Ascending aorta (tissue), 2 donors: ENCODE measurements around the gene COL18A1. TPM values are rescaled to one million over a fixed set of nuclear protein-coding genes. Genes with fewer than 3 reads are reported as not detected.
A peak's percentile ranks its signal among the peaks of the same experiment; 100 is the strongest.

Source experiments
- DNase-seq, 2 donors: peaks; one replicate each; pipeline ENCODE4 v3.0.0-alpha.2; 2019; ENCODE audit warnings: low spot score in 2 of 2
- H3K27ac ChIP-seq, 2 donors: fragments of 200-600 bp; sonication (generic); one replicate each; pipeline ENCODE4 v1.5.1; 2016 to 2017; ENCODE audit warnings: mild to moderate bottlenecking in 1 of 2
- H3K27me3 ChIP-seq: fragments of 200-600 bp; sonication (generic); one replicate; pipeline ENCODE4 v1.5.1; 2017
- H3K36me3 ChIP-seq, 2 donors: fragments of 200-600 bp; sonication (generic); one replicate each; pipeline ENCODE4 v1.5.1; 2016
- H3K4me1 ChIP-seq, 2 donors: fragments of 200-600 bp; sonication (generic); one replicate each; pipeline ENCODE4 v1.5.1; 2016 to 2017; ENCODE audit warnings: mild to moderate bottlenecking in 1 of 2
- H3K4me3 ChIP-seq, 2 donors: fragments of 200-600 bp; sonication (generic); one replicate each; pipeline ENCODE4 v1.5.1; 2016 to 2017; ENCODE audit warnings: mild to moderate bottlenecking in 1 of 2
- H3K9me3 ChIP-seq, 2 donors: fragments of 200-600 bp; sonication (generic); one replicate each; pipeline ENCODE4 v1.5.1; 2016
- intact Hi-C: fragments of 100-400 bp; cut with DNase I; formaldehyde crosslinking; loops from one replicate; pipeline ENCODE4 v1.15.1; 2023
- total RNA-seq: library from RNA; depleted of rRNA; stranded (reverse); fragments of >200 nt; gene quantifications from one replicate; pipeline ENCODE4 v1.1.0, GENCODE V29; 2016
- TF ChIP-seq, protein P1 (sequence below), 3 experiments: fragments of 200-600 bp in 2 of 3; fragments of 450-650 bp in 1 of 3; sonication (generic) in 2 of 3; IDR thresholded peaks; one replicate each; pipeline ENCODE4 v1.5.1; 2016 to 2019; ENCODE audit warnings: antibody characterized with exemption in 3 of 3, mild to moderate bottlenecking in 1 of 3, moderate library complexity in 1 of 3

The COL18A1 gene
- total RNA-seq, 1 donor from 2014 or later: 699 TPM

DNA sequence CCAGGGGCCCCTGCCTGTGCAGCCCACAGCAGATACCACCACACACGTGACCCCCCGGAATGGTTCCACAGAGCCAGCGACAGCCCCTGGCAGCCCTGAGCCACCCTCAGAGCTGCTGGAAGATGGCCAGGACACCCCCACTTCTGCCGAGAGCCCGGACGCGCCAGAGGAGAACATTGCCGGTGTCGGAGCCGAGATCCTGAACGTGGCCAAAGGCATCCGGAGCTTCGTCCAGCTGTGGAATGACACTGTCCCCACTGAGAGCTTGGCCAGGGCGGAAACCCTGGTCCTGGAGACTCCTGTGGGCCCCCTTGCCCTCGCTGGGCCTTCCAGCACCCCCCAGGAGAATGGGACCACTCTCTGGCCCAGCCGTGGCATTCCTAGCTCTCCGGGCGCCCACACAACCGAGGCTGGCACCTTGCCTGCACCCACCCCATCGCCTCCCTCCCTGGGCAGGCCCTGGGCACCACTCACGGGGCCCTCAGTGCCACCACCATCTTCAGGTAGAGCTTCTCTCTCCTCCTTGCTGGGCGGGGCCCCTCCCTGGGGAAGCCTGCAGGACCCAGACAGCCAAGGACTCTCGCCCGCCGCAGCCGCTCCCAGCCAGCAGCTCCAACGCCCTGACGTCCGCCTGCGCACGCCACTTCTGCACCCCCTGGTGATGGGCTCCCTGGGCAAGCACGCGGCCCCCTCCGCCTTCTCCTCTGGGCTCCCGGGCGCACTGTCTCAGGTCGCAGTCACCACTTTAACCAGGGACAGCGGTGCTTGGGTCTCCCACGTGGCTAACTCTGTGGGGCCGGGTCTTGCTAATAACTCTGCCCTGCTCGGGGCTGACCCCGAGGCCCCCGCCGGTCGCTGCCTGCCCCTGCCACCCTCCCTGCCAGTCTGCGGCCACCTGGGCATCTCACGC is 51.0 kb downstream of the COL18A1 start:
- intact Hi-C loops: no loop called here
- peak overlapping the region; percentile 29 to 35 for H3K27ac ChIP-seq
- TF ChIP-seq, protein P1, sequence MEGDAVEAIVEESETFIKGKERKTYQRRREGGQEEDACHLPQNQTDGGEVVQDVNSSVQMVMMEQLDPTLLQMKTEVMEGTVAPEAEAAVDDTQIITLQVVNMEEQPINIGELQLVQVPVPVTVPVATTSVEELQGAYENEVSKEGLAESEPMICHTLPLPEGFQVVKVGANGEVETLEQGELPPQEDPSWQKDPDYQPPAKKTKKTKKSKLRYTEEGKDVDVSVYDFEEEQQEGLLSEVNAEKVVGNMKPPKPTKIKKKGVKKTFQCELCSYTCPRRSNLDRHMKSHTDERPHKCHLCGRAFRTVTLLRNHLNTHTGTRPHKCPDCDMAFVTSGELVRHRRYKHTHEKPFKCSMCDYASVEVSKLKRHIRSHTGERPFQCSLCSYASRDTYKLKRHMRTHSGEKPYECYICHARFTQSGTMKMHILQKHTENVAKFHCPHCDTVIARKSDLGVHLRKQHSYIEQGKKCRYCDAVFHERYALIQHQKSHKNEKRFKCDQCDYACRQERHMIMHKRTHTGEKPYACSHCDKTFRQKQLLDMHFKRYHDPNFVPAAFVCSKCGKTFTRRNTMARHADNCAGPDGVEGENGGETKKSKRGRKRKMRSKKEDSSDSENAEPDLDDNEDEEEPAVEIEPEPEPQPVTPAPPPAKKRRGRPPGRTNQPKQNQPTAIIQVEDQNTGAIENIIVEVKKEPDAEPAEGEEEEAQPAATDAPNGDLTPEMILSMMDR (IDR thresholded peaks at IDR 0.05): no peak
- peak overlapping the region; percentile 38 to 53 for H3K4me3 ChIP-seq
- H3K36me3 ChIP-seq: peaks cover 0 to 2% of the 10 kb centered on the region in 2 donors
- peaks cover 5 to 51% of the 10 kb centered on the region in 2 donors for H3K4me1 ChIP-seq
- DNase-seq: no peak
- no peaks in the 10 kb centered on the region for H3K9me3 ChIP-seq
- no peaks in the 10 kb centered on the region for H3K27me3 ChIP-seq

DNA sequence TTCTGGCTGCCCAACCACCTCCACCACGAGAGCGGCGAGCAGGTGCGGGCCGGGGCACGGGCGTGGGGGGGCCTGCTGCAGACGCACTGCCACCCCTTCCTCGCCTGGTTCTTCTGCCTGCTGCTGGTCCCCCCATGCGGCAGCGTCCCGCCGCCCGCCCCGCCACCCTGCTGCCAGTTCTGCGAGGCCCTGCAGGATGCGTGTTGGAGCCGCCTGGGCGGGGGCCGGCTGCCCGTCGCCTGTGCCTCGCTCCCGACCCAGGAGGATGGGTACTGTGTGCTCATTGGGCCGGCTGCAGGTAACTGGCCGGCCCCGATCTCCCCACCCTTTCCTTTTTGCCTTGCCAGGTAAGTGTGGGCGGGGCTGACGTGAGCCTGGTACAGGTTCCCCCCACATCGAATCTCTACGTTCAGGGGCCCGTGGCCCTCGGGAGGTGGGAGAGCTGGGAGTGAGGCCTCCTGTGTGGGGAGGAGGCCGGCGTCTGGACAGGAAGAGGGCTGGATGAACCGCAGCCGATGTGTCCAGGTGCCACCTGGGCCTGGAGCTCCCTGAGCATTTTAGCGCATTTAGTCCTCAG is 51.7 kb downstream of the COL18A1 start:
- peak overlapping the region in 1 of 2 donors; percentile 53 for H3K4me3 ChIP-seq

DNA sequence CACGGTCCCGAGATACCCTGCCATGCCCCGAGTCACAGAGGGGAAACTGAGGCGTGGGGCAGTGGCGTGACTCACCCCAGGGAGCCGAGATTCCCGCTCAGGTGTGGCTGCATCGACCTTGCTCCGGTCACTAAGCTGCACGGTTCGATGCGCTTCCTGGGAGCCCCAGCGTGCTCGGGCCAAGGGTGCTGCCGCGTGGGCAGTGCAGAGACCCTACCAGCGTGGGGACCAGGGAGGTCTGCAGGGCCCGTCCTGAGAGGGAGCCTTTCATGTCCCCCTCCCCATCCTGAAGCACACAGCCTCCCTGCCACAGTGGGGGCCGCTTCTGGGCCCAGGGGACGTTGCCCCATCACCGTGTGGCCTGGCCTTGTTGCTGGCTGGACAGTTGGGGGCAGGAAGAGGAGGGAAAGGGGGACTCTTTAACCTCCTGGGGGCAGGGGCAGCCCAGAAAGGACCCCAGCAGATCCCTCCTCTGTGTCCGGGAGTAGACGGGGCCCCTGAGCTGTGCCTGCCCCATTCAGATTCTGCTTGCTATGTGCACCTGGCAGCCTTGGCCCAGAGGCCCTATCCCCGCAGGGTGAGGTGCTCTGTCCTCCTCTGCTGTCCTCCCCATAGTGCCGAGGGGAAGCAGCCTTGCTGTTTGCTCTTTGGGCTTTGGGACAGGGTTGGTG is 52.3 kb downstream of the COL18A1 start:
- H3K27me3 ChIP-seq: no peaks in the 10 kb centered on the region
- TF ChIP-seq, protein P1 (IDR thresholded peaks at IDR 0.05): no peak
- intact Hi-C loops: no loop called here
- peak overlapping the region in 1 of 2 donors; percentile 29 for H3K4me3 ChIP-seq
- DNase-seq: no peak
- peaks cover 0 to 3% of the 10 kb centered on the region in 2 donors for H3K36me3 ChIP-seq
- H3K27ac ChIP-seq: peak overlapping the region; percentile 26 to 42
- peaks cover 0 to 12% of the 10 kb centered on the region in 2 donors for H3K9me3 ChIP-seq
- peaks cover 5 to 51% of the 10 kb centered on the region in 2 donors for H3K4me1 ChIP-seq

More for the DNA sequence above, 51.7 kb downstream of the COL18A1 start:
- peak overlapping the region in 1 of 2 donors; percentile 5 for H3K27ac ChIP-seq
- no peaks in the 10 kb centered on the region for H3K27me3 ChIP-seq
- TF ChIP-seq, protein P1 (IDR thresholded peaks at IDR 0.05): no peak
- peaks cover 0 to 3% of the 10 kb centered on the region in 2 donors for H3K36me3 ChIP-seq
- intact Hi-C loops: no loop called here
- peaks cover 0 to 5% of the 10 kb centered on the region in 2 donors for H3K9me3 ChIP-seq
- no peak for DNase-seq
- H3K4me1 ChIP-seq: peaks cover 5 to 51% of the 10 kb centered on the region in 2 donors

DNA sequence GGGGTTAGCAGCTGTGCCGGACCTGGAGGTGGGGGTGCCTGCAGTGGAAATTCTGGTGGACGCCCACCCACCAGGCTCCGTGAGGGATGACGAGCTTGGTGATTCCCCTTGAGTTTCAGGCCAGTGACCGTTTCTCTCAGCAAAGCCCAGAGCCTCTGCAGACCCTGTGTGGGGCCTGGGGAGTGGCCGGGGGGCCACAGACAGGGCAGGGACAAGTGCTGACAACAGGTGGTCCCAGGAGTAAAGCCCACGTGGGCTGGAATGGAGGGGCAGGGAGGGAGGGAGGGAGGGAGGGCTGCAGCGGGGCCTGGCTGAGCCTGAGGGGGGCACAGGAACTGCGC is 52.8 kb downstream of the COL18A1 start:
- DNase-seq: no peak
- Histone ChIP-seq H3K27ac (peak overlapping the region; percentile 26 to 42), H3K4me1 (peaks cover 5 to 51% of the 10 kb centered on the region in 2 donors), H3K27me3 (no peaks in the 10 kb centered on the region), H3K4me3 (peak overlapping the region in 1 of 2 donors; percentile 29), H3K9me3 (peaks cover 0 to 12% of the 10 kb centered on the region in 2 donors), H3K36me3 (peaks cover 0 to 3% of the 10 kb centered on the region in 2 donors)
- intact Hi-C loops: no loop called here
- TF ChIP-seq, protein P1 (IDR thresholded peaks at IDR 0.05): no peak

DNA sequence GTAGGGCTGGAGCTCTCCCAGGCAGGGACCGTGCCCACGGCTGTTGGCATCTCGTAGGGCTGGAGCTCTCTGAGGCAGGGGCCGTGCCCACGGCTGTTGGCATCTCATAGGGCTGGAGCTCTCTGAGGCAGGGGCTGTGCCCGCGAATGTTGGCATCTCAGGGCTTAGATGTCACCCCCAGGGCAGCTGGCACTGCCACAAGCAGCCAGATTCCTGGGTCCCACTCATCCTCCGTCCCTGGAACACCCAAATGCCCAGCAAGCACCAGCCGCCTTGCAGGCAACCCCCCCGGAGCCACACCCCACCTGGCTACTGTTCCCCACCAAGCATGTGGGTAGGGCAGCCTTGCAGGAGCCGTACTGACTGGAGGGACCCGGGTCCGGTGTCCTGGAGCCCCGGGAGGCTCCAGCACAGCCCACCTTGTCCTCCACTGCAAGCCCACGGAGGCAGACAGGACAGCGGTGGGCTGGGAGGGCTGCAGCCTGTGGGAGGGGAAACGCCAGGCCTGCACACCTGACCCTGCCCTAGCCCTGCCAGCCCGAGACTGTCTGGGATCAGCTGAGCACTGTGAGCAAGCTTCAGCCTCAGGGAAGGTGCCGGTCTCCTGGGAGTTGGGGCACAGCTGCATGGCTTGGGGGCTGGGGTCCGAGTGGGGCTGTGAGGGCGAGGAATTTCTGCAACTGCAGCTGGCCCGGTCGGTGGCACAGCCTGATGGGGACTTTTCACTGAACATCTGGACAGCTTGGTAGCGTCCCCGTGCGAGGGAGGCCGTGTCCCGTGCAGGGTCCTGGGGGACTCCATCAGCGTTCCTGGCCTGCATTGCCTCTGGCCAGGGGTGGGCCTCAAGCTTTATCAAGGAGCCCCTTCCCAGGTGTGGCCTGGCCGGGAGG is 53.6 kb downstream of the COL18A1 start:
- H3K4me1 ChIP-seq: peaks cover 5 to 51% of the 10 kb centered on the region in 2 donors
- DNase-seq: no peak
- peak overlapping the region in 1 of 2 donors; percentile 29 for H3K4me3 ChIP-seq
- peak overlapping the region in 1 of 2 donors; percentile 42 for H3K27ac ChIP-seq
- H3K9me3 ChIP-seq: peaks cover 0 to 12% of the 10 kb centered on the region in 2 donors
- peaks cover 0 to 3% of the 10 kb centered on the region in 2 donors for H3K36me3 ChIP-seq
- intact Hi-C loops: no loop called here
- H3K27me3 ChIP-seq: no peaks in the 10 kb centered on the region
- TF ChIP-seq, protein P1 (IDR thresholded peaks at IDR 0.05): no peak
